ENCODE results near the gene NOP10. TPM values are rescaled to one million over a fixed set of nuclear protein-coding genes. Genes with fewer than 3 reads are reported as not detected.

Gene NOP10
- total and polyA plus RNA-seq, 2 donors (not counting 1 experiment from before 2014, with no cell fraction given), result 189 to 277 TPM

DNA sequence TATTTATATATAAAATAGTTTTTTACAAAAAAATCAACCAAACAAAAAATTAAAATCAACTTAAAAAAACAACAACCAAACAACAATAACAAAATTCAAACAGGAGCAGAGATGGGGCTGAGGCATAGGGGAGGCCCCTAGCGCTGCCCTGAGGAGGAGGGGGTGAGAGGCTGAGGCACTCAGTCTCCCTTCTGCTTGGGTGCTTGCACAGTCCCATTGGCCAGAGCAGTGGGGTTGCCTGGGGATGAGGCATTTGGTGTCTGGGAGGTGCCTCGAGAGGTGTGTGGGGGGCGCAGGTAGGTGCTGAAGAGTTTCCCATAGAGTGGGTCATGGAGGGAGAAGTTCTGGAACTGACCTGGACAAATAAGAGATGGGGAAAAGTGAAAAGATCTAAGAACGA is 16.0 kb upstream of the NOP10 start:
- Histone ChIP-seq H3K4me2 (ENCODE audit: extremely low read depth, insufficient read depth, low read length) (no peak overlapping the region), H3K9ac (ENCODE audit: insufficient read depth, low read length) (no peak overlapping the region), H3K79me2 (ENCODE audit: control insufficient read depth, insufficient read depth, low read length) (no peaks in the 10 kb centered on the region), H3K27me3 (ENCODE audit: control insufficient read depth, insufficient read depth, low read length) (no peaks in the 10 kb centered on the region), H3K4me3 (replicated peaks in 1 of 4; ENCODE audit: control extremely low read depth in 1 of 4, insufficient read depth in 1 of 4, low read depth in 3 of 4, low read length in 4 of 4) (no peak overlapping the region), H3K4me1 (ENCODE audit: control insufficient read depth, extremely low read depth, insufficient read depth, low read length) (no peaks in the 10 kb centered on the region), H4K20me1 (ENCODE audit: control insufficient read depth, extremely low read depth, insufficient read depth, low read length) (no peaks in the 10 kb centered on the region), H3K27ac (ENCODE audit: insufficient read depth, low read length) (no peak overlapping the region), H3K36me3 (ENCODE audit: control insufficient read depth, insufficient read depth, low read length) (peaks cover 13% of the 10 kb centered on the region), H3K9me3 (ENCODE audit: control insufficient read depth, insufficient read depth, low read depth, low read length) (no peaks in the 10 kb centered on the region), H2AFZ (ENCODE audit: low read length) (no peak overlapping the region)
- DNase-seq (ENCODE audit: low read depth in 2 of 2), result no peak
- TF ChIP-seq, protein P1, sequence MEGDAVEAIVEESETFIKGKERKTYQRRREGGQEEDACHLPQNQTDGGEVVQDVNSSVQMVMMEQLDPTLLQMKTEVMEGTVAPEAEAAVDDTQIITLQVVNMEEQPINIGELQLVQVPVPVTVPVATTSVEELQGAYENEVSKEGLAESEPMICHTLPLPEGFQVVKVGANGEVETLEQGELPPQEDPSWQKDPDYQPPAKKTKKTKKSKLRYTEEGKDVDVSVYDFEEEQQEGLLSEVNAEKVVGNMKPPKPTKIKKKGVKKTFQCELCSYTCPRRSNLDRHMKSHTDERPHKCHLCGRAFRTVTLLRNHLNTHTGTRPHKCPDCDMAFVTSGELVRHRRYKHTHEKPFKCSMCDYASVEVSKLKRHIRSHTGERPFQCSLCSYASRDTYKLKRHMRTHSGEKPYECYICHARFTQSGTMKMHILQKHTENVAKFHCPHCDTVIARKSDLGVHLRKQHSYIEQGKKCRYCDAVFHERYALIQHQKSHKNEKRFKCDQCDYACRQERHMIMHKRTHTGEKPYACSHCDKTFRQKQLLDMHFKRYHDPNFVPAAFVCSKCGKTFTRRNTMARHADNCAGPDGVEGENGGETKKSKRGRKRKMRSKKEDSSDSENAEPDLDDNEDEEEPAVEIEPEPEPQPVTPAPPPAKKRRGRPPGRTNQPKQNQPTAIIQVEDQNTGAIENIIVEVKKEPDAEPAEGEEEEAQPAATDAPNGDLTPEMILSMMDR (conservative IDR thresholded peaks at IDR 0.05 in 1 of 2, IDR thresholded peaks at IDR 0.05 in 1 of 2; ENCODE audit: low read depth in 1 of 2, low read length in 2 of 2), result no peak
- no peak for TF ChIP-seq EZH2 (IDR thresholded peaks at IDR 0.05; ENCODE audit: low read length, missing control alignments)

DNA sequence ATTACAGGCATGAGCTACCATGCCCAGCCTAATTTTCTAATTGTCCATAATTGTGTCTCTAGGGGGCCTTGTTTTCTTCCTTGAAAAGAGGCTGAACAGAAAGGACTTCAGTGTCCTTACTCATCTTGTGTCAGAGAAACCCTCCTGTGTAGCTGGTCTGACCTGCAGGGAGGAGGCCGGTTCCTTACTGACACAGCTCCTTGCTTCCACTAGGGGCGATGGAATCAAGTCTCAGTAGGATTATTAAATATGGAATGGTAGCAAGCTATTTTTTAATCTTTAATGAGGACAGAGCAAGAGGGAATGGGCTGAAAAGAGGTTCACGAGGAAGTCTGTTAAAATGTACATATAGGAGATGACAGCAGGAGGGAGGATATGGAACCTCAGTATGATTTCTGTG is 15.4 kb upstream of the NOP10 start:
- no peak for DNase-seq (ENCODE audit: low read depth in 2 of 2)
- TF ChIP-seq, protein P1 (conservative IDR thresholded peaks at IDR 0.05 in 1 of 2, IDR thresholded peaks at IDR 0.05 in 1 of 2; ENCODE audit: low read depth in 1 of 2, low read length in 2 of 2), result peak in 1 of 2 donors; percentile 9
- TF ChIP-seq EZH2 (IDR thresholded peaks at IDR 0.05; ENCODE audit: low read length, missing control alignments), result no peak
- Histone ChIP-seq H3K4me2 (ENCODE audit: extremely low read depth, insufficient read depth, low read length) (no peak overlapping the region), H3K4me1 (ENCODE audit: control insufficient read depth, extremely low read depth, insufficient read depth, low read length) (no peaks in the 10 kb centered on the region), H2AFZ (ENCODE audit: low read length) (no peak overlapping the region), H3K27ac (ENCODE audit: insufficient read depth, low read length) (no peak overlapping the region), H3K9me3 (ENCODE audit: control insufficient read depth, insufficient read depth, low read depth, low read length) (no peaks in the 10 kb centered on the region), H3K27me3 (ENCODE audit: control insufficient read depth, insufficient read depth, low read length) (no peaks in the 10 kb centered on the region), H3K79me2 (ENCODE audit: control insufficient read depth, insufficient read depth, low read length) (no peaks in the 10 kb centered on the region), H3K36me3 (ENCODE audit: control insufficient read depth, insufficient read depth, low read length) (peaks cover 13% of the 10 kb centered on the region), H3K9ac (ENCODE audit: insufficient read depth, low read length) (no peak overlapping the region), H3K4me3 (replicated peaks in 1 of 4; ENCODE audit: control extremely low read depth in 1 of 4, insufficient read depth in 1 of 4, low read depth in 3 of 4, low read length in 4 of 4) (no peak overlapping the region), H4K20me1 (ENCODE audit: control insufficient read depth, extremely low read depth, insufficient read depth, low read length) (no peaks in the 10 kb centered on the region)

DNA sequence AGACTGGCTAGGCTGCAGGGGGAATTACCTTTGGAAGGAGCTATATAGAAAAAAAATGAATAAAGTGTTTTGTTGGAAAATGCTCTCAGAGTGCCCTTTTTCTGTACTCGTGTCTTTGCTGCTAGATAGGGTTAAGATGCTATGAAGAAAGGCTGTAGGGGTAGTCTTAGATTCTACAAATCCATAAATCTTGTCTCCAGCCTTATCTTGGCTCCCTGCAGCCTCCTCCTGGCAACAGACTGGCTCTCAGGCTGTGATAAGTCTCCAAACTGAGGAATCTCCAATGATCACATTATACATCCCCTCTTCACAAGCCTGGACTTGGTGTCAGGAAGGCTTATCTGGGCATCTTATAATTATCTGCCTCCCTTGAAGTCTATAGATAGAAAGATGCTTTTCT is 14.7 kb upstream of the NOP10 start:
- Histone ChIP-seq H3K9me3 (ENCODE audit: control insufficient read depth, insufficient read depth, low read depth, low read length) (no peaks in the 10 kb centered on the region), H3K9ac (ENCODE audit: insufficient read depth, low read length) (no peak overlapping the region), H3K27ac (ENCODE audit: insufficient read depth, low read length) (no peak overlapping the region), H3K27me3 (ENCODE audit: control insufficient read depth, insufficient read depth, low read length) (no peaks in the 10 kb centered on the region), H4K20me1 (ENCODE audit: control insufficient read depth, extremely low read depth, insufficient read depth, low read length) (no peaks in the 10 kb centered on the region), H3K36me3 (ENCODE audit: control insufficient read depth, insufficient read depth, low read length) (peaks cover 13% of the 10 kb centered on the region), H3K4me3 (replicated peaks in 1 of 4; ENCODE audit: control extremely low read depth in 1 of 4, insufficient read depth in 1 of 4, low read depth in 3 of 4, low read length in 4 of 4) (no peak overlapping the region), H2AFZ (ENCODE audit: low read length) (no peak overlapping the region), H3K79me2 (ENCODE audit: control insufficient read depth, insufficient read depth, low read length) (no peaks in the 10 kb centered on the region), H3K4me1 (ENCODE audit: control insufficient read depth, extremely low read depth, insufficient read depth, low read length) (no peaks in the 10 kb centered on the region), H3K4me2 (ENCODE audit: extremely low read depth, insufficient read depth, low read length) (no peak overlapping the region)
- TF ChIP-seq, protein P1 (conservative IDR thresholded peaks at IDR 0.05 in 1 of 2, IDR thresholded peaks at IDR 0.05 in 1 of 2; ENCODE audit: low read depth in 1 of 2, low read length in 2 of 2), result no peak
- TF ChIP-seq EZH2 (IDR thresholded peaks at IDR 0.05; ENCODE audit: low read length, missing control alignments), result no peak
- no peak for DNase-seq (ENCODE audit: low read depth in 2 of 2)

Measured in fibroblast of lung (primary cell).